C4-2B (cell line): ENCODE results near the gene MGST3.

ENCODE experiments used
- H3K27ac ChIP-seq: fragments of 450-650 bp; 2 replicates; pipeline ENCODE4 v1.5.1; 2017
- ZFX ChIP-seq: fragments of 450-650 bp; IDR thresholded peaks from 2 replicates; pipeline ENCODE4 v1.6.1; 2017
- TF ChIP-seq, protein P1 (sequence below): fragments of 450-650 bp; conservative IDR thresholded peaks from 2 replicates; pipeline ENCODE4 v1.5.1; 2017; ENCODE audit warnings: mild to moderate bottlenecking

The MGST3 gene

DNA sequence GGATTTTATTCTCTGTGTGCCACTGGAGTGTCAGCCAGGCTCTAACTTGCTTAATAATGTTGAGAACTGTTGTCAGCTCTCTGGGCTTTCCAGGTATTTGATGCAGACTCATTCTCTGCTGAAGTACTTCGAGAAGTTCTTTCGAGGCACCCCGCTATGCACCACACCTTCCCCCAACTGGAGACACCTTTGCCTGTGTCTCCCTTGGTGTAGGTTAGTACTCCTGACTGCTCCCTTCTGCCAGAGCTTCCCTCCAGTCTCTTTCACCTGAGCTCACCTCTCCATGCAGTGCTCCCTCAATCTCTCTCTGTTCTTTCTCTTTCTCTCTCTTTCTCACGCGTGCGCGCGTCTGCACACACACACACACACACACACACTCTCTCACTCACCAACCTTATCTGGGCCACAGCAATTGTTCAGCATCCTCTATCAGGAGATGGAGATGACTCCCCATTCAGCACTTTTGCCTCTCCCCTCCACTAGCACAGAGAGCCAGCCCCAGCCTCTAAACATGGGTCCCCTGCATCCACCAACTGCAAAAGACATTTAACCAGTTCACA, 14.0 kb upstream of the MGST3 start:
- no peak overlapping the region for H3K27ac ChIP-seq
- TF ChIP-seq, protein P1, sequence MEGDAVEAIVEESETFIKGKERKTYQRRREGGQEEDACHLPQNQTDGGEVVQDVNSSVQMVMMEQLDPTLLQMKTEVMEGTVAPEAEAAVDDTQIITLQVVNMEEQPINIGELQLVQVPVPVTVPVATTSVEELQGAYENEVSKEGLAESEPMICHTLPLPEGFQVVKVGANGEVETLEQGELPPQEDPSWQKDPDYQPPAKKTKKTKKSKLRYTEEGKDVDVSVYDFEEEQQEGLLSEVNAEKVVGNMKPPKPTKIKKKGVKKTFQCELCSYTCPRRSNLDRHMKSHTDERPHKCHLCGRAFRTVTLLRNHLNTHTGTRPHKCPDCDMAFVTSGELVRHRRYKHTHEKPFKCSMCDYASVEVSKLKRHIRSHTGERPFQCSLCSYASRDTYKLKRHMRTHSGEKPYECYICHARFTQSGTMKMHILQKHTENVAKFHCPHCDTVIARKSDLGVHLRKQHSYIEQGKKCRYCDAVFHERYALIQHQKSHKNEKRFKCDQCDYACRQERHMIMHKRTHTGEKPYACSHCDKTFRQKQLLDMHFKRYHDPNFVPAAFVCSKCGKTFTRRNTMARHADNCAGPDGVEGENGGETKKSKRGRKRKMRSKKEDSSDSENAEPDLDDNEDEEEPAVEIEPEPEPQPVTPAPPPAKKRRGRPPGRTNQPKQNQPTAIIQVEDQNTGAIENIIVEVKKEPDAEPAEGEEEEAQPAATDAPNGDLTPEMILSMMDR: no peak
- no peak for TF ChIP-seq ZFX

DNA sequence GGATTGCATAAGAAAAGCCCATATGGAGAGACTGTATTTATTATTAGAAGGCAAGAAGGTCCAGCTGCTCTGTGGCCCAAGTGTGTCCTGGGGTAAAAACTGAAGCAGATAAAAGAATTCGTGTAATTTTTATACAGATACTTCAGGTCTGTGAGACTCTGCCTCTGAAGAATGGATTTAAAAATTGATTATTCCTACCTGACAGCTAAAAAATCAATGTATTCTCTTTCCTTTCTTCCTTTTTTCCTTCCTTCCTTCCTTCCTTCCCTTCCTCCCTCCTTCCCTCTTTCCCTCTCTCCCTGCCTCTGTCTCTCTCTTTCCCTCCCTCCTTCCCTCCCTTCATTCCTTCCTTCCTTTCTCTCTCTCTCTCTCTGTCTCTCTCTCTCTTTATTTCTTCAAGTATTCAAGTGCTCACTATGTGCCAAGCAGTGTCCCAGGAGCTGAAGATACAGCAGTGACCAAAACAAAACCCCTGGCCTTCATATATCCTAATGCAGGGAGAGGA, 11.3 kb upstream of the MGST3 start:
- no peak for TF ChIP-seq ZFX
- TF ChIP-seq, protein P1: no peak
- H3K27ac ChIP-seq: no peak overlapping the region

DNA sequence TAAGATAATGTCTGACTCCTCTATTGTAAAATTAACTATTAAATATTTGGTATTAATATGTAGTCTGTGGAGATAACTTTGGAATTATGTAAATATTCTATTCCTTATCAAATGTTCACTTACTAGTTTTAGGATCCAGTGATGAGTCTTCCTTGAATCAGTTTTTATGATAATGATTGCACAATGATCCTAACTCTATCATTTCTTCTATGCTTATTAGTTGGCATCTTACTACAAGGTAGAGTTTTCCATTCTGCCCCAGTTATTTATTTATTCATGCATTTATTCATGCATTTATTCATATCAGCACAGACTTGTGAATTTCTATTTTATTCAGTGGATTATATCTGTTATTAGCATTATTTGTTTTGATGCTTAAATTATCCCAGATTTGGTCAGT, 7.4 kb upstream of the MGST3 start:
- no peak for TF ChIP-seq ZFX
- TF ChIP-seq, protein P1: no peak

DNA sequence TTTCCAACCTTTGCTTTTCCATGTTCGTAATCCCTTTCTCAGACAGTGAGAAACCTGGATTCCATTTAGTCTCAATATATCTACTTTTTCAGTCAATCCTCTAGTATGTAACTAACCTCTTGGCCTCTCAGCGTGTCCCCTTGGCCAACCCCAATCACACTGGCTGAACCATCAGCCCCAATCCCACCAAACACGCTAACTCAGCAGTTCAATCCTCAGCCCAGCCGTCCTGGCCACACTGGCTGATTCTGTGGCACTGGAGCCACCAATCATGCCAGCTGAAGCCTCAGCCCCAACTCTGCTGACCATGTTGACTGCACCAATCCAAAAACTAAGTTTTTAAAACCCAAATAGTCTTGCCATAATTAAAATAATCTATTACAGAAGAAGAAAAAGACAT, 6.6 kb upstream of the MGST3 start:
- TF ChIP-seq ZFX: no peak
- TF ChIP-seq, protein P1: no peak
- H3K27ac ChIP-seq: no peak overlapping the region

More for the DNA sequence above, 7.4 kb upstream of the MGST3 start:
- H3K27ac ChIP-seq: no peak overlapping the region

DNA sequence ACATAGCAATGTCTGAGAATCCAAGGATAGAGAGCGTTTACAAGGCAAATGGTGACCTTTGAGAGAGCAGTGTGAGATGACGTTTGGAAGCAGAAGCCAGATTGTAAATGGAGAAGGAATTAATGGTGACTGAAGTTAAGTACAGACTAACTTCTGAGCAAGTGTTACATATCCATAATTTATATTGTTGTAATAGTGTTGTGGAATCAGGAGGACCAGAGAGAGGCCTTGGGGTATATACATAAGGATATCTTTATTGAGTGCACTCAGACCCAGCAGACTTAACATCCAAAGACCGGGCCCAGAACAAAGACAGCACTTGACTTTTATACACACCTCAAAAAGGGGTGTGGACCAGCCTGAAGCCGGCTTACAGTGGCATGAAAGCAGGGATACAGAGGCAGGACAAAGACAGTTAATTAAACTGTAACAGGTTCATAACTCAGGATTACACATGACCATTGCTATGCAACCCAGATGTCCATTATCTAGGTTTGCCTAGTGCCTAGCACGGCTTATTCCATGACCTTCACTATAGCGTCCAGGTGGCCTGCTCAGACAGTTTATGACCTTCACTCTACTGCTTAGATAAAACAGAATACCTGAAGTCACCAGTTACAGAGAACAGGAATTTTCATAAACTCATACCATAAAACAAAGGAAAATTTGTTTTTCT, 2.7 kb upstream of the MGST3 start:
- no peak for TF ChIP-seq ZFX
- TF ChIP-seq, protein P1: no peak
- H3K27ac ChIP-seq: no peak overlapping the region

DNA sequence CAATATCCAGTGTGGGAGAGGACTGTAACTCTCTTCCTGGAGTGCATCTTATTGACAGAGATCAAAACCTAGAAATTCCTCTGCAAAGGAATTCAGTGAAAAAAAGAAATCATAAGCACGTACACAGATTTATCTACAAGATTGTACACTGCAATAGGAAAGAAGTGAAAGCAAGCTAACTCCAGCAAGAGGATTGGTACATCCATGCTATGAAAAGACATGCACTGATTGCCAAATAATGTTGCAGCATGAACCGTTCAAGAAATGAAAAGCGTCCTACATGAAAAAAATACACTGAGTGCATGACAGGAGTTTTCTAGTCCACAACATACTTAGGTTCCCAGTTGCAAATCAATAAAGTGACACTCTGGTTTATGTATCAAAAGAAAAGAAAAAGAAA, 1.9 kb upstream of the MGST3 start:
- H3K27ac ChIP-seq: no peak overlapping the region
- TF ChIP-seq ZFX: no peak
- TF ChIP-seq, protein P1: no peak

DNA sequence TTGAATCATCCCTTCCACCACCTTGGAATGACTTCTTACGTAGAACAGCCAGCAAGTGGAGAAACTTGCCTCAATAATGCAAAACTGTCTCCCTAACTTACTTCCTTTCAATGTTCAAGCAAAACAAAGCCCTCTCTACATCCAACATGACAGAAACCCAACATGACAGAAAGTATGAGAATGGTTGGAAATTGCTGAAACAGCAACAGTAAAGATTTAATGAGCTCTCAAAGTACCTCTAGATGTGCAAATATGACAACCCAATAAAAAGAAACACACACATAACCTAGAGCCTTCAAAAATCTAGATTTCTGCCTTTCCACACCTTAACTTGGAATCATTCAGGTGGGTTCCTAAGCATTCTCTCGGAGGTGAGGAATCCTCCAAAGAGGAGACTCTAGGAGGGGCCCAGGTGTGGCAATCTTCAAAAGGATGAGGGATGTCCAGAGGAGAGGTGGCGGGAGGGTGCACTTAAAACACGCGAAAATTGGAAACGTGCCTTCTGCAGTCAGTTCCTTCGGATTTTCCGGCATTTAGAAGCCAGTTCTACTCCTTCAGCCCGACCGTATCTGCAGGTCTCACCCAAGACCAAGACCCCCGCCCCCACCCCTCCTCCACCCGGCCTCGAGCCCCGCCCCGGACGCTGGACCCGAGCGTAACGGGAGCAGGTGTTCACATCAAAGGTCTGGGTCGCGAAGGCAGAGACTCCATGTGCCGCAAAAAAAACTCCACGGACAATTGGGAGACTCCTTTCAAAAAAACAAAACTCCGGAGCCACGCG, 996 bp upstream of the MGST3 start:
- peak overlapping the region; percentile 79 for H3K27ac ChIP-seq
- TF ChIP-seq, protein P1: no peak
- no peak for TF ChIP-seq ZFX
